GM19238 (cell line): Measurements from ENCODE around the gene MKI67.
"Not testable (repeated sequence)": the region's sequence is repeated elsewhere in the genome, so short reads cannot be mapped to it uniquely, and the experiment has no call there.

Experiments used
- DNase-seq: peaks from one replicate; pipeline ENCODE4 v3.0.0; 2011; ENCODE audit warnings: low spot score; ENCODE audit not compliant: insufficient read length

MKI67 gene

DNA sequence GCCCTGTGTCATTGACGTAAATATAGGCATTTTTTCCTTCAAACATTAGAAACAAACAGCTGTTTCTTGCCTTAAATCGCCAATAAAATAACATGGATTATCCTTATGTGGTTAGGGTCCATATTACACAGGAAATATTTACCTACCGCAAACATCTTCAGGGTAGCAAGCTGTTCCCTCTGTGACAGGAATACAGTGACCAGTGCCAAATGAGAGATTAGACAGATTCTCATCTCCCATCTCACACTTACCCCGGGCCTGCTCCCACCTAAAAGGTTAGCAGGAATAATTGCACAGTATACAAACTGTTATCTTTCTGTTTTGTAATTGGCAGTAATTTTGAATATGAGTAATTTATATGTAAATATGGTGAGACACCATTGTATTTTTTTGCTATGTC is 16.5 kb downstream of the MKI67 start:
- DNase-seq = no peak

DNA sequence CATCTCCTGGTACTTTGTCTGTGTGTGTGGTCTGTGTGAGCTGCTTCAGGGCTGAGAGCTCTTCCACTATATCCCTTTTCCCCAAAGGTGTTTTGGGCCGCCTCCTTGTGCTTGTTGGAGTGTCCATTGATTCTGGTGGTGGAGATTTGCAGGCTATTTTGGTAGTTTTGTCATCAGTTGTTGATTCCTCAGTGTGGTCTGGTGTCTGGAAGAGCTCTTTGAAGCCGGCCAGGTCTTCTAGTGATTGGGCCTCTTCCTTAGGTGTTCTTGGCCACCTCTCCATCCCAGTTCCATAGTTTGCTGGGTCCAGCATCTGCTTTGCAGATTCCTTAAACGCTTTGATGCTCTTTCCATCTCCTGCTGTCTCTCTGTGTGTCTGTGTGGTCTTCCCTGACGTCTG is 20.8 kb downstream of the MKI67 start:
- no peak for DNase-seq

- no peak for DNase-seq
Measured at GRCh38 chr10:128103229-128103714, 23.0 kb downstream of the MKI67 start.

- no peak for DNase-seq
Measured at GRCh38 chr10:128102480-128103228, 23.6 kb downstream of the MKI67 start.

GRCh38 chr10:128101901-128102300 is 24.3 kb downstream of the MKI67 start:
- DNase-seq = no peak

DNA sequence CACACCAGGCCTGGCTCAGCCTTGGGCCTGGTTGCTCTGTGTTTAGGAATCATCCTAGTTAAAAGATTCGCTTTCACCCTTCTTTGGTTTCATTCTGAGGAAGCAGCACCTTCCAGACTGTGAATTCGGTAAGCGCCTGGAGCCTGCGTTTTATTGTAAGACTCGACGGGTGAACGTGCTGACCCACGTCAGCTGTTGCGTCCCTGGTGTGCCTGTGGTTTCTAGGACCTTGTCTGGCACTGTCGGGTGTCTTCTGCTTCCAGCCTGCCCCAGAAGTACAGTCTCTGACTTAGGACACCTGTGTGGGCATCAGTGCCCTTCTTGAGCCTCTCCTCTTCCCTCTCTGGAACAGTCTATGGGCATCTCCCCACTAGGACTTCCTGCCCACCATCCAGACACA is 26.3 kb downstream of the MKI67 start:
- no peak for DNase-seq

- DNase-seq = no peak
Measured at GRCh38 chr10:128098631-128099030, 27.6 kb downstream of the MKI67 start.

DNA sequence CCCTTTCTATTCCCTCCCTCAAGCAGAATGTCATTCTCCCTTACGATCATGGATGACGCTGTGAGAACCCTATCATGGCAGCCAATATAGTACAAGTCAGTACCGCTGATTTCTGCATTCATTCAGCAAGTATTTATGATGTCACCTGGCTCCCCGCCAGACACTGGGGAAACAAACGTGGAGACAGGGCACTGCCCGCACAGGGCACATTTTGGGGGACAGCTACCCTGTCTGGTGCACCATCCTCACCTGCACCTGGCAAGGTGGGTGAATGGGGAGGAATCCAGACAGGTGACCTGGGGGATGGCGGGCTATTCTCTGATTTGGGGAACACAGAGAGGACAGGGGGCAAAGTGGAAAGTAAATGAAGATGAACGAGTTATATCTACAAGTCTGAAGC is 28.4 kb downstream of the MKI67 start:
- DNase-seq = no peak

GRCh38 chr10:128096486-128097199 is 29.6 kb downstream of the MKI67 start:
- DNase-seq = no peak

DNA sequence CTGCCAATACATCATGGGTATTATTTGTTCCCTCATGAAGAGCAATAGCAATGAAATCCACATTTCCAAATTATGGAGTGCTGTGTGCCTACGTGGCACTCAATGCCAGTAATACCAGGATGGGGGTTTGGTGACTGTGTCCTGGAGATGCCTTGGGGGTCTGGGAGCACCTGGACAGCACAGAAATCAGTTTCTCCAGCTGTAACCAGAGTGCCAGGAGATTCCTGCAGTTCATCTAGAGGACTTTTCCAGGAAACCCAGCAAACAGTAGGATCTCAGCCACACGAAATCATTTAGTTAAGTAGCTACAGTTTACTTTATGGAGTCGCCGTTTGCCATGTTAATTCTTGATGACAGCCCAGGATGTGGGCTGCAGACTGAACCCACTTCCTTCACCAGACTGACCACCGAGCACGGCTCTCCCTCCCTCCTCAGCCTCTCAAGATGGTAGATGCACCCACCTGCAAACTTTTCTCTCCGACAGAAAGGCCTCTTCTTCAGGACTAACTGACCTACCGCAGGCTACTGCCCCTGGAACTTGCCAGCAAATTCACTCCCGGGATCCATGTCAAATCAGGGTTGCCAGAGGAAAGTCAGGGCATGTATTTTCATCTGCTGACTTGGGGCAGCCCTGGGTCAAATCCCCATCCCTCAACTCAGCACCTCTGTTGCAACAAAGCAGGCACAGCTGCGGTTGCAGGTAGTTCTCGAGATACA is 30.3 kb downstream of the MKI67 start:
- no peak for DNase-seq

DNA sequence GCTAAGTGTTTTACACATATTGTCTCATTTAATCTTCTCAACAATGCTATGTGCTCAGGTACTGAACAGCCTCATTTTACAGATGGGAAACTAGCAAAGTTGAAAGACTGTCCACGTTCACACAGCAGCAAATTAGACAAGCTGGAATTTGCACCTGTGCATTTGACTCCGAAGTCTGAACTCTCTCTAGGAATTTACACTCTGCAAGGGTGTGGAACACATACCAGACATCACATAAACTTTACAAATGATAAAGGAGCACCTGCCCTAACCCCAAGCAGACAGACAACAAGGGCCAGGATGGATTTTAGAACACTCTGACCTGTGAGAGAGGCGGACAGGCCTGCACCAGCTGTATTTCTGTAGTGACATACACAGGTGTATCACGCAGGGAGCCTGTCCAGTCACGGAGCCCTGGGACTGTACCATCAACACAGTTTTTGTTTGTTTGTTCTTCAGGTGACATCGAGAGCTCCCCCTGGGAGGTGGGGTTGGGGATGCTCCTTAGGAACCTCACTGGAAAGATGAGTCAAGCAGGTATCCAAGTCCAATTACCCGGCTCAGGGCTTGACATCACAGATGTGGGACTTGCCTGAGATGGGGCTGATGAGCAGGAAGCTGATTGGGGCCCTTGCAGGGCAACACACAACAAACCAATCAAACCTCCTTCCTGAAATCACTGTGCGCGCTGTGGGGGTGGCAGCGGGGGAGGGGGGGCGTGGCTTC is 31.0 kb downstream of the MKI67 start:
- DNase-seq = no peak

DNA sequence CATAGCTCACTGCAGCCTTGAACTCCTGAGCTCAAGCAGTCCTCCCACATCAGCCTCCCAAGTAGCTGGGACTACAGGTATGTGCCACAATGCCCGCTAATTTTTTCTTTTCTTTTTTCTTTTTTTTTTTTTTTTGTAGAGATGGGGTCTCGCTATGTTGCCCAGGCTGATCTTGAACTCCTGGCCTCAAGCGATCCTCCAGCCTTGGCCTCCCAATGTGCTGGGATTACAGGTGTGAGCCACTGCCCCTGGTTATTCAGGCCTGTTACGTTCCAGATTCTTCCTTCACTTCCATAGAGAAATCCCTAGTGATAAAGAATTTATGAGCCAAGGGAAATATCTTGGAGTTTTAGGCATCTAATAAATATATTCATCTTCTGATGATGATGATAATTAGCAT is 31.6 kb downstream of the MKI67 start:
- not testable (repeated sequence) for DNase-seq

GRCh38 chr10:128092454-128092853 is 33.8 kb downstream of the MKI67 start:
- no peak for DNase-seq

DNA sequence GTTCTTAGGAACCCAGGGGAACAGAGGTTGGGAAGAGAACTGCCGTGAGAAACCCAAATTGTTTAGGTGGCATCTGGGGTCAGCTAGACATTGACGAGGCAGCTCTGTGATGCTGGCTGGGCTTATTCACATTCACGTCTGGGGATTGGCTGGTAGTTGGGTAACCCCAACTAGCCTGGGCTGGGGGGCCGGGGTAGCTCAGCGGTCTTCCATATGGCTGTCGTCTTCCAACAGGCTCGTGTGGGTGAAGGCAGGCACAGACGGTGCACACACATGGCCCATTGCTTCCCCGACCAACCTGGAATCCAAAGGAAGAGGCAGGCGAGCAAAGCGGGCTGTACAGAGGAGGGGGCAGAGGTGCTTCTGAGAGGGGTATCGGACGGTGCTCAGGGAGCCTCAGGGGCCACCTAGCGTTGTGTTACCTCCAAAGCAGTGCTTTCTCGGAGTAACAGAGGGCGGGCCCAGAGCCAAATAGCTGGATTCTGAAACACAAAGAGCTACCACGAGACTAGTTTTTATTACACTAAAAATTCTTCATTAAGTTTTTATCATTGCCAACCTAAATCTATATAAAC is 34.5 kb downstream of the MKI67 start:
- no peak for DNase-seq

- no peak for DNase-seq
Measured at GRCh38 chr10:128087884-128088709, 38.1 kb downstream of the MKI67 start.

GRCh38 chr10:128087146-128087883 is 38.9 kb downstream of the MKI67 start:
- DNase-seq = no peak

GRCh38 chr10:128086003-128086863 is 40.0 kb downstream of the MKI67 start:
- DNase-seq = no peak

- no peak for DNase-seq
Measured at GRCh38 chr10:128084991-128085390, 41.2 kb downstream of the MKI67 start.

DNA sequence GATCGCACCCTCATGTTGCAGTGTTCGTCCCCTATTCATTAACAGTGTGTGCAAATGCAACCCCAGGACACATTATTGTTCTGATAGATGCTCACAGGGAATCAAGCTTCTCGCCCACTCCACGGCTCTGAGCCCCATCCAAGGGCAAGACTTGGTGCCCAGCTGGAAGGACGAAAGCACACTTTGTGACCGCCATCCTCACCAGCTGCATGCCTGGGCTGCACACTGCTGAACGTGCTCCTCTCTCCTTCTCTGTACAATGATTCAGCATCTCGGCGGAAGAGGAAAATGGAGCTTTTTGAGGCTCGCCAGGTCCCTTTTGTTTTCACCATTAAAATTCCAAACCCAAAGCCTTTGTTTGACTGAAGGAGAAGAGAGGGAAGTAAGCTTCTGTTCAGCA is 41.9 kb downstream of the MKI67 start:
- DNase-seq = no peak
